OCI-LY3 (cell line): ENCODE data around the gene OR52N2.

Source experiments
- H2AFZ ChIP-seq: fragments of 200-600, 300-600 bp; shearing (Covaris generic); 2 replicates; pipeline ENCODE4 v1.6.0; 2014; ENCODE audit warnings: antibody characterized with exemption, low read depth, low read length
- H3K27ac ChIP-seq: fragments of 200-600, 300-600 bp; sonication (generic); 2 replicates; pipeline ENCODE4 v1.5.1; 2014; ENCODE audit warnings: mild to moderate bottlenecking, low read length, moderate library complexity, mixed read lengths
- H3K27me3 ChIP-seq: fragments of 200-600, 300-600 bp; sonication (generic); 2 replicates; pipeline ENCODE4 v1.6.1; 2014; ENCODE audit warnings: low read depth, low read length, mixed read lengths
- H3K36me3 ChIP-seq: fragments of 200-600, 300-600 bp; sonication (generic); replicated peaks from 2 replicates; pipeline ENCODE3; 2014; ENCODE audit warnings: low read depth, low read length, mixed read lengths
- H3K4me1 ChIP-seq: fragments of 300-600, 200-600 bp; sonication (generic); 2 replicates; pipeline ENCODE4 v1.6.1; 2014; ENCODE audit warnings: low read length, mixed read lengths
- H3K4me2 ChIP-seq: fragments of 200-600, 300-600 bp; sonication (generic); 2 replicates; pipeline ENCODE4 v1.6.1; 2014; ENCODE audit warnings: low read length, mixed read lengths
- H3K4me3 ChIP-seq: fragments of 300-600, 200-600 bp; sonication (generic); 2 replicates; pipeline ENCODE4 v1.5.1; 2014; ENCODE audit warnings: antibody characterized with exemption, mild to moderate bottlenecking, low read length, moderate library complexity
- H3K79me2 ChIP-seq: fragments of 300-600, 200-600 bp; shearing (Covaris generic); 2 replicates; pipeline ENCODE4 v1.6.1; 2014; ENCODE audit warnings: mild to moderate bottlenecking, low read length, mixed read lengths
- H3K9ac ChIP-seq: fragments of 300-600, 200-600 bp; shearing (Covaris generic); 2 replicates; pipeline ENCODE4 v1.6.0; 2014; ENCODE audit warnings: mild to moderate bottlenecking, low read length, moderate library complexity
- H3K9me3 ChIP-seq: fragments of 200-600, 300-600 bp; shearing (Covaris generic); 2 replicates; pipeline ENCODE4 v1.6.1; 2014; ENCODE audit warnings: low read length, mixed read lengths; ENCODE audit not compliant: insufficient read depth
- H4K20me1 ChIP-seq: fragments of 200-600, 300-600 bp; sonication (generic); 2 replicates; pipeline ENCODE4 v1.6.1; 2016; ENCODE audit warnings: low read length, mixed read lengths; ENCODE audit not compliant: insufficient read depth
- CTCF ChIP-seq: fragments of 200-600, 300-600 bp; sonication (generic); IDR thresholded peaks from 2 replicates; pipeline ENCODE4 v1.5.1; 2014; ENCODE audit warnings: antibody characterized with exemption, low read length, low read depth
- EZH2phosphoT487 ChIP-seq: fragments of 200-600 bp; shearing (Covaris generic); IDR thresholded peaks from 2 replicates; pipeline ENCODE4 v1.6.1; 2018; ENCODE audit warnings: antibody characterized with exemption, mixed run types, low read depth

Gene OR52N2

GRCh38 chr11:5809905-5810795 is 1.4 kb downstream of the OR52N2 start:
- Histone ChIP-seq H3K79me2 (no peaks in the 10 kb centered on the region), H2AFZ (no peak overlapping the region), H4K20me1 (no peaks in the 10 kb centered on the region), H3K27me3 (no peaks in the 10 kb centered on the region), H3K4me1 (peaks cover 7% of the 10 kb centered on the region), H3K9ac (no peak overlapping the region), H3K4me3 (no peak overlapping the region), H3K4me2 (no peak overlapping the region), H3K36me3 (no peaks in the 10 kb centered on the region), H3K9me3 (no peaks in the 10 kb centered on the region), H3K27ac (no peak overlapping the region)
- no peak for TF ChIP-seq EZH2phosphoT487
- no peak for TF ChIP-seq CTCF

- no peak overlapping the region for H3K4me2 ChIP-seq
- no peak for TF ChIP-seq EZH2phosphoT487
- TF ChIP-seq CTCF, result no peak
- H3K9me3 ChIP-seq, result no peaks in the 10 kb centered on the region
- no peaks in the 10 kb centered on the region for H3K79me2 ChIP-seq
- H4K20me1 ChIP-seq, result no peaks in the 10 kb centered on the region
- H3K27ac ChIP-seq, result no peak overlapping the region
- H3K9ac ChIP-seq, result no peak overlapping the region
- H2AFZ ChIP-seq, result no peak overlapping the region
- no peak overlapping the region for H3K4me3 ChIP-seq
- no peaks in the 10 kb centered on the region for H3K27me3 ChIP-seq
- peaks cover 12% of the 10 kb centered on the region for H3K4me1 ChIP-seq
- H3K36me3 ChIP-seq, result no peaks in the 10 kb centered on the region
These were observed 6.8 kb downstream of the OR52N2 start for GRCh38 chr11:5815534-5815933.

- Histone ChIP-seq H3K4me2 (peak overlapping the region; percentile 58), H3K27ac (no peak overlapping the region), H3K79me2 (no peaks in the 10 kb centered on the region), H3K9ac (no peak overlapping the region), H3K9me3 (no peaks in the 10 kb centered on the region), H3K4me1 (peaks cover 12% of the 10 kb centered on the region), H4K20me1 (no peaks in the 10 kb centered on the region), H3K36me3 (no peaks in the 10 kb centered on the region), H3K4me3 (peak overlapping the region; percentile 42), H3K27me3 (no peaks in the 10 kb centered on the region), H2AFZ (peak overlapping the region; percentile 94)
- TF ChIP-seq EZH2phosphoT487 (no peak), CTCF (no peak)
These were observed 9.6 kb downstream of the OR52N2 start for GRCh38 chr11:5818245-5818886.

GRCh38 chr11:5831196-5831829 is 22.6 kb downstream of the OR52N2 start:
- Histone ChIP-seq H3K4me3 (no peak overlapping the region), H3K4me2 (no peak overlapping the region), H3K27ac (no peak overlapping the region), H3K9me3 (no peaks in the 10 kb centered on the region), H3K27me3 (no peaks in the 10 kb centered on the region), H3K79me2 (no peaks in the 10 kb centered on the region), H3K36me3 (no peaks in the 10 kb centered on the region), H3K4me1 (no peaks in the 10 kb centered on the region), H4K20me1 (no peaks in the 10 kb centered on the region), H3K9ac (no peak overlapping the region), H2AFZ (no peak overlapping the region)
- TF ChIP-seq EZH2phosphoT487 (no peak), CTCF (no peak)
